H1 (cell line): ENCODE data around the gene ARHGEF6.

Experiments
- CREB1 ChIP-seq: IDR thresholded peaks from 2 replicates; pipeline ENCODE4 v1.6.1; 2012; ENCODE audit warnings: inconsistent platforms
- CTCF ChIP-seq, 3 experiments: IDR thresholded peaks; 1 replicate in 2 of 3; 2 replicates in 1 of 3; pipeline versions ENCODE4 v1.5.1 to v1.6.1; 2011; ENCODE audit warnings: low read length in 3 of 3, mild to moderate bottlenecking in 3 of 3, inconsistent platforms in 2 of 3, low read depth in 1 of 3, moderate library complexity in 1 of 3; ENCODE audit not compliant: insufficient read depth in 1 of 3; ENCODE audit errors: control extremely low read depth in 1 of 3
- EZH2 ChIP-seq: fragments of 200-600 bp; sonication (generic); IDR thresholded peaks from 2 replicates; pipeline ENCODE4 v1.7.1; 2012; ENCODE audit warnings: low read depth, mild to moderate bottlenecking, moderate library complexity, low read length, inconsistent platforms; ENCODE audit not compliant: severe bottlenecking
- GABPA ChIP-seq: IDR thresholded peaks from 2 replicates; pipeline ENCODE4 v1.6.1; 2011; ENCODE audit warnings: mild to moderate bottlenecking, low read length, moderate library complexity, borderline replicate concordance; ENCODE audit not compliant: insufficient read depth
- HDAC2 ChIP-seq, 2 experiments: fragments of 300-600 bp in 1 of 2; sonication (generic) in 1 of 2; IDR thresholded peaks; 2 replicates each; pipeline ENCODE4 v1.6.1; 2011 to 2012; ENCODE audit warnings: low read depth in 2 of 2, low read length in 2 of 2, mild to moderate bottlenecking in 2 of 2, moderate library complexity in 2 of 2, borderline replicate concordance in 1 of 2, inconsistent platforms in 1 of 2
- MAX ChIP-seq: IDR thresholded peaks from 2 replicates; pipeline ENCODE4 v1.6.1; 2012; ENCODE audit warnings: inconsistent platforms

GRCh38 chrX:136667446-136668168 is 113.1 kb downstream of the ARHGEF6 start:
- TF ChIP-seq CTCF (IDR thresholded peaks at IDR 0.05; ENCODE audit: control extremely low read depth in 1 of 3, insufficient read depth in 1 of 3, low read depth in 1 of 3, low read length in 3 of 3) (no peak), MAX (no peak), CREB1 (no peak), GABPA (no peak), HDAC2 (IDR thresholded peaks at IDR 0.05; ENCODE audit: borderline replicate concordance in 1 of 2, low read depth in 2 of 2, low read length in 2 of 2) (no peak), EZH2 (no peak)
